Medulla oblongata (tissue), 1 donor: ENCODE results near the gene MAST3.
A peak's percentile ranks its signal among the peaks of the same experiment; 100 is the strongest.

Source experiments
- DNase-seq: peaks from one replicate; pipeline ENCODE4 v3.0.0-alpha.2; 2015; ENCODE audit errors: extremely low spot score

MAST3 gene

DNA sequence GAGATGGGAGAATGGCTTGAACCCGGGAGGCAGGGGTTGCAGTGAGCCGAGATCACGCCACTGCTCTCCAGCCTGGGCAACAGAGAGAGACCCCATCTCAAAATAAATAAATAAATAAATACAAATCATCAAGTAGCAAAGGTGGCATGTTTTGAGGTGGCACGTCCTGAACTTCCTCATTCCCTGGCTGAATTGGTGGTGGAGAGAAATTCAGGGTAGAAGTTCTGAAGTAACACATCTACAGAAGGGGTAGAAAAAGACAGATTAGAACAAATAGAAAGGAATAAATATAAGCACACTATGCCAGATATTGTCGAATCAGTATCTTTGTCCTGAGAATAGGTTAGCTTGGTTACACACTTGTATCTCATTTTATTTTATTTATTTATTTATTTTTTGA lies 82.4 kb downstream of the MAST3 start:
- no peak for DNase-seq

DNA sequence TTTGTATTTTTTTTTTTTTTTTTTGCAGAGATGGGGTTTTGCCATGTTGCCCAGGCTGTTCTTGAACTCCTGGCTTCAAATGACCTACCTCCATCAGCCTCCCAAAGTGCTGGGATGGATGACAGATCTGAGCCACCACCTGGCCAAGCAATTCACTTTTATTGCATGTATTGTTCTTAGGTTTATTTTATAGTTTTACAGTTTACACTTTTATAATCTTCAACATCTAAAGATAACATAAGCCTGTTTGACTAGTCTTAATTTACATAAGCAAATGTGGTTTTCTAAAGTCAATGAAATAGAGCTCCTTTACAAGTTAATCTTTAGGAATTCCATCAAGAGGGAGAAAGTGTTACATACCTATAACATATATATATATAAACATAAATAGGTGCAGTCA lies 86.0 kb downstream of the MAST3 start:
- DNase-seq = no peak

- no peak for DNase-seq
These were observed 88.0 kb downstream of the MAST3 start for GRCh38 chr19:18185538-18185937.

DNA sequence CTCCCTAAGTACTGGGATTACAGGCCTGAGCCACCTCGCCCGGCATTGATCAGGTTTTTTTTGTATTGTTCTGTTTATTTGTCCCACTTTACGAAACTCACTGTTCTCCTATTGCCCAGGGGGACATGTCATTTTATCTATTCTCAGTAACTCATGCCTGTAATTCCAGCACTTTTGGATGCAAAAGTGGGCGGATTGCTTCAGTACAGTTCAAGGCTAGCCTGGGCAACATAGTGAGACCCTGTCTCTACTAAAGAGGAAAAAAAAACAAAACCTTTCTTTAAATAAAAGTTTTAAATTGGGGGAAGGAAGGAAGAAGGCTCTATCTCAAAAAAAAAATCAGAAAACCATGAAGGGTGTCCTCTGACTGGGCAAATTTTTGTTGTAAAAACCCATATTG lies 92.7 kb downstream of the MAST3 start:
- DNase-seq = no peak

DNA sequence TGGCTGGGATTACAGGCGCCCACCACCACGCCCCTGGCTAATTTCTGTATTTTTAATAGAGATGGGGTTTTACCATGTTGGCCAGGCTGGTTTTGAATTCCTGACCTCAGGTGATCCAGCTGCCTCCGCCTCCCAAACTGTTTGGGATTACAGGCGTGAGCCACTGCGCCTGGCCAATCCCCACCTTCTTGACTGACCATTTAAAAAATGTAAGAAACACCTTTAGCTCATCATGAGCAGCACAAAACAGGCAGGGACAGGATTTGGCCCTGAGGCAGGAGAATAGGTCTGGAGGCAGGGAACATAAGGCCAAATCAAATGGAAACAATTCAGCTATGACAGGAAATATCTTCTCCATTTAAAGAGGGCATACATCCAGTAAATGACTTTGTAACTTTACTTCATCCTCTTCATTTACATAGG lies 94.1 kb downstream of the MAST3 start:
- no peak for DNase-seq

- peak; percentile 100 for DNase-seq
These were observed 95.3 kb downstream of the MAST3 start, which contains the start of gene MPV17L2 for GRCh38 chr19:18192673-18193387. MPV17L2 (plus strand) TSS chr19:18193218; CDS start chr19:18193282, 64 bp downstream.

DNA sequence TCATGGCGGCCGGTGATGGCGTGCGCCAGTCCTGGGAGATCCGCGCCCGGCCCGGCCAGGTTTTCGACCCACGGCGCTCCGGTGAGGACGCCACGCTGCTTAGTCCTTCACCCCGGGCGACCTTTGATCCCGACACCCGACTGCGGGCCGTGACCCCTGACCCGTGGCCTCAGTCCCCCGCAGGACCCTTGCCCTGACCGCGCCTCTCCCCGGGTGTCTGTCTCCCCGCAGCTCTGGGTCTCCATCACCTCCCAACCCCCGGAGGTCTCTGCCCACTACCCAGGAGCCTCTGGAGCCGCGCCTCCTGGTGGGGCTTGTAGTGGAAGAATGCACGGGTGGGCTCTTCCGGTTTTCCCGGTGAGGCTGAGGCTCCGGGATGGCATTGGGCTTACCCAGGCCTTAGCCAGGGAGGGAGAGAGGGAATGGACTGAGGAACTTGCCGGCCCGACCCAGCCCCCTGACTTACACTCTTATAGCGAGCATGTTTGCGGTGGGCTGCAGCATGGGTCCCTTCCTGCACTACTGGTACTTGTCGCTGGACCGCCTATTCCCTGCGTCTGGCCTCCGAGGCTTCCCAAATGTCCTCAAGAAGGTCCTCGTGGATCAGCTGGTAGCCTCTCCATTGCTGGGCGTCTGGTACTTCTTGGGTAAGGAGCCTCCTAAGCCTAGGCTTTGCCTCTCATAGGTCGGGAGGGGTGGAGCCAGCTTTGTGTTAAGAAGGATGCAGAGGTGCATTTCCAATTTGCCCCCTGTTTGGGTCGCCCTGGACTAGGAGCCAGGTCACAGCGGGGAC lies 96.0 kb downstream of the MAST3 start:
- no peak for DNase-seq

GRCh38 chr19:18194181-18194530 lies 96.6 kb downstream of the MAST3 start:
- DNase-seq = no peak

DNA sequence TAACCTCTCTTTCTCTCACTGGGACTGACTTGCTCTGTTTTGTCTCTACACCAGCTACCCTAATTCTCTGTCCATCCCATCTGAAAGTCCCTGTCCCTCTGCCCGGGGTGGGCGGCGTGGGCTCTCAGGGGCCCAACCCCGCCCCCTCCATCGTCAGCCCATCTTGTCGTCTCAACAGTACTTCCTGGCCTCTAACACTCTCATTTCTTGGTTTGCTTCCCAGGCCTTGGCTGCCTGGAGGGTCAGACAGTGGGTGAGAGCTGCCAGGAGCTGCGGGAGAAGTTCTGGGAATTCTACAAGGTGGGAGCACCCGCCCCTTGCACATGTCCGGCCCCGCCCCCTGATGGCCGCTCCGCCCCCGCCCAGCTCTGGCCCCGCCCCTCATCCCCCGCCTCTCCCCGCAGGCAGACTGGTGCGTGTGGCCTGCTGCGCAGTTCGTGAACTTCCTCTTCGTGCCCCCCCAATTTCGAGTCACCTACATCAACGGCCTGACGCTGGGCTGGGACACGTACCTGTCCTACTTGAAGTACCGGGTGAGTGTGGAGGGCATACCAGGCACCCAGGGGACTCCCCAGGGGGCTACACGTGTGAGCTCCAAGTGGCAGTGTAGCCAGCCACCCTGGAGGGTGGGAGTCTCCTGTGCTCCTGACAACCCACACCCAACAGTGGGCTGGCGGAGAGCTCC lies 97.1 kb downstream of the MAST3 start:
- no peak for DNase-seq

GRCh38 chr19:18196511-18196845 lies 98.9 kb downstream of the MAST3 start:
- DNase-seq = no peak

GRCh38 chr19:18197306-18197705 lies 99.7 kb downstream of the MAST3 start:
- no peak for DNase-seq

DNA sequence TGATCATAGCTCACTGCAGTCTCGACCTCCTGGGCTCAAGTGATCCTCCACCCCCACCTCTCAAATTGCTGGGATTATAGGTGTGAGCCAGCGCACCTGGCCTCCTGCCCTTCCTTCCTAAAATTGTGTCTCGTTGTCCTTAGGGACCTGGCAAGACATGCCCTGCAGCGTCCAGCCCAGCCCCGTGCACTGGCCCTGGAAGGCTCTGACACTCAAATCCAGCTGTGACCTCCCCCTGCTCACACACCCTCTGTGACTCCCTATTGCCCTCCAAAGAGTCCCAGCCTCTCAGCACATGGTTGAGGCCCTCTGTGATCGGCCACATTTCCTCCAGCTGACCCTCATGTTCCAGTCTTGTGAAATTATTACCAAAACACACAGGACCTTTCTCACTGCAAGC lies 100.4 kb downstream of the MAST3 start:
- DNase-seq = no peak

DNA sequence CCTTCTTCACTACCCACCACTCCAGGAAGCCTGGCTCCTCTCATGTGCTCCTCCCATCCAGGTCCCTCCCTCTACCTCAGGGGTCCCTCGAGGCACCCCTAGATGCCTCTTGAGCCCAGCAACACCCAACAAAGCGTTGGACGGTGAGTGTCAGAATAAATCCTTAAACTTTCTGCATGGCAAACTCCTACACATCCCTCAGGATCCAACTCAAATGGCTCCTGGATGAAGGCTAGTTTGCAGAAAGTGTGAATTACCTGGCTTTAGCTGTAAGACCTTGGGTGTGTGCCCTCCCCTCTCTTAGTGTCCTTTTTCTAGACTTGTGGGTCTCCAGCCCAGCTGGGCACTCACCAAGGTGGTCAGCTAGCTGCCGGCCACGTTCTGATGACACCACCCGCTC lies 100.8 kb downstream of the MAST3 start:
- no peak for DNase-seq
